MM.1S (cell line): ENCODE data around the gene GRIK1.

Source experiments
- DNase-seq: peaks from one replicate; pipeline ENCODE4 v3.0.0-alpha.2; 2015
- H2AFZ ChIP-seq: fragments of 300-600 bp; sonication (generic); 2 replicates; pipeline ENCODE4 v1.6.0; 2016; ENCODE audit warnings: antibody characterized with exemption, low read length
- H3F3A ChIP-seq: fragments of 300-600 bp; sonication (generic); 2 replicates; pipeline ENCODE4 v1.6.1; 2016; ENCODE audit warnings: mild to moderate bottlenecking, antibody characterized with exemption, low read length, moderate library complexity, mixed read lengths; ENCODE audit not compliant: insufficient read depth
- H3K27ac ChIP-seq: fragments of 300-600 bp; sonication (generic); 2 replicates; pipeline ENCODE4 v1.5.1; 2016; ENCODE audit warnings: mild to moderate bottlenecking, low read length
- H3K27me3 ChIP-seq: fragments of 300-600 bp; sonication (generic); replicated peaks from 2 replicates; pipeline ENCODE4 v1.6.0; 2016; ENCODE audit warnings: low read length; ENCODE audit not compliant: insufficient read depth
- H3K36me3 ChIP-seq: fragments of 300-600 bp; sonication (generic); replicated peaks from 2 replicates; pipeline ENCODE4 v1.6.1; 2016; ENCODE audit warnings: mild to moderate bottlenecking, low read length, mixed read lengths; ENCODE audit not compliant: insufficient read depth
- H3K4me1 ChIP-seq: fragments of 300-600 bp; sonication (generic); 2 replicates; pipeline ENCODE4 v1.6.1; 2016; ENCODE audit warnings: low read length, mixed read lengths
- H3K4me2 ChIP-seq: fragments of 300-600 bp; sonication (generic); 2 replicates; pipeline ENCODE4 v1.6.0; 2016; ENCODE audit warnings: low read depth, low read length
- H3K4me3 ChIP-seq: fragments of 300-600 bp; sonication (generic); 2 replicates; pipeline ENCODE4 v1.5.1; 2016; ENCODE audit warnings: low read length, mixed read lengths
- H3K79me2 ChIP-seq: fragments of 300-600 bp; sonication (generic); 2 replicates; pipeline ENCODE4 v1.6.1; 2016; ENCODE audit warnings: mixed run types, low read length, mixed read lengths
- H3K9ac ChIP-seq: fragments of 300-600 bp; sonication (generic); 2 replicates; pipeline ENCODE4 v1.6.1; 2016; ENCODE audit warnings: low read length, mixed read lengths
- H3K9me2 ChIP-seq: fragments of 300-600 bp; sonication (generic); replicated peaks from 2 replicates; pipeline ENCODE4 v1.6.1; 2016; ENCODE audit warnings: mild to moderate bottlenecking, low read length, mixed read lengths; ENCODE audit not compliant: insufficient read depth
- H3K9me3 ChIP-seq: fragments of 300-600 bp; sonication (generic); replicated peaks from 2 replicates; pipeline ENCODE4 v1.6.1; 2016; ENCODE audit warnings: mild to moderate bottlenecking, low read length, mixed read lengths; ENCODE audit not compliant: insufficient read depth
- H4K20me1 ChIP-seq: fragments of 300-600 bp; sonication (generic); 2 replicates; pipeline ENCODE4 v1.6.1; 2016; ENCODE audit warnings: mild to moderate bottlenecking, low read length, moderate library complexity, mixed read lengths; ENCODE audit not compliant: insufficient read depth
- EZH2 ChIP-seq: fragments of 300-600 bp; sonication (generic); optimal IDR thresholded peaks from 2 replicates; pipeline ENCODE3; 2017; ENCODE audit warnings: low read depth, mild to moderate bottlenecking, antibody characterized with exemption, low read length, mixed read lengths
- EZH2phosphoT487 ChIP-seq: fragments of 300-600 bp; sonication (generic); IDR thresholded peaks from 2 replicates; pipeline ENCODE4 v1.6.1; 2018; ENCODE audit warnings: antibody characterized with exemption, low read length
- TF ChIP-seq, protein P1 (sequence below): fragments of 300-600 bp; sonication (generic); IDR thresholded peaks from 2 replicates; pipeline ENCODE4 v1.5.1; 2016; ENCODE audit warnings: antibody characterized with exemption, low read length, mixed read lengths

Gene GRIK1

DNA sequence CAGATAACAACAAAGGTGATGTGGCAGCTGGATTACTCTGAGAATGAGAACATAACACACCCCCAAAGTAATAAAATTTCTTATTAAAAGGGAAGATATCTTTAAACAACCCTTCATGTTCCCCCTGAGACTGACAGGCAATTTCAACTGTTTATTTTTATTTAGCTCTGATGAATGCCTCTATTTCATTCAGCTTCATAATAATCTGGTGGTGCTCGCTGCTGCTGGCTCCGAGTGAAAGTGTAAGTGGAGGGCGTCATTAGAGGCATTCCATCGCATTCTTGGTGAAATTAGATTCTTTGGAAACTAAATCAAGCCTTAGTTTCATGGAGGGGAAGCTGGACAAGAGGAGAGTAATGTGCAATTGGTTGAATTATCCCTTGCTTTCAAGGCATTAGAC lies 128.9 kb downstream of the GRIK1 start:
- H3K27me3 ChIP-seq, result no peaks in the 10 kb centered on the region
- H2AFZ ChIP-seq, result no peak overlapping the region
- H3K4me1 ChIP-seq, result no peaks in the 10 kb centered on the region
- no peaks in the 10 kb centered on the region for H3K9me3 ChIP-seq
- no peaks in the 10 kb centered on the region for H3K9me2 ChIP-seq
- no peaks in the 10 kb centered on the region for H4K20me1 ChIP-seq
- no peak overlapping the region for H3K4me3 ChIP-seq
- no peaks in the 10 kb centered on the region for H3K79me2 ChIP-seq
- H3K4me2 ChIP-seq, result no peak overlapping the region
- H3F3A ChIP-seq, result no peaks in the 10 kb centered on the region
- no peak for TF ChIP-seq EZH2phosphoT487
- TF ChIP-seq, protein P1, sequence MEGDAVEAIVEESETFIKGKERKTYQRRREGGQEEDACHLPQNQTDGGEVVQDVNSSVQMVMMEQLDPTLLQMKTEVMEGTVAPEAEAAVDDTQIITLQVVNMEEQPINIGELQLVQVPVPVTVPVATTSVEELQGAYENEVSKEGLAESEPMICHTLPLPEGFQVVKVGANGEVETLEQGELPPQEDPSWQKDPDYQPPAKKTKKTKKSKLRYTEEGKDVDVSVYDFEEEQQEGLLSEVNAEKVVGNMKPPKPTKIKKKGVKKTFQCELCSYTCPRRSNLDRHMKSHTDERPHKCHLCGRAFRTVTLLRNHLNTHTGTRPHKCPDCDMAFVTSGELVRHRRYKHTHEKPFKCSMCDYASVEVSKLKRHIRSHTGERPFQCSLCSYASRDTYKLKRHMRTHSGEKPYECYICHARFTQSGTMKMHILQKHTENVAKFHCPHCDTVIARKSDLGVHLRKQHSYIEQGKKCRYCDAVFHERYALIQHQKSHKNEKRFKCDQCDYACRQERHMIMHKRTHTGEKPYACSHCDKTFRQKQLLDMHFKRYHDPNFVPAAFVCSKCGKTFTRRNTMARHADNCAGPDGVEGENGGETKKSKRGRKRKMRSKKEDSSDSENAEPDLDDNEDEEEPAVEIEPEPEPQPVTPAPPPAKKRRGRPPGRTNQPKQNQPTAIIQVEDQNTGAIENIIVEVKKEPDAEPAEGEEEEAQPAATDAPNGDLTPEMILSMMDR, result no peak
- TF ChIP-seq EZH2, result no peak
- no peak overlapping the region for H3K27ac ChIP-seq
- H3K9ac ChIP-seq, result no peak overlapping the region
- no peak for DNase-seq
- H3K36me3 ChIP-seq, result no peaks in the 10 kb centered on the region

DNA sequence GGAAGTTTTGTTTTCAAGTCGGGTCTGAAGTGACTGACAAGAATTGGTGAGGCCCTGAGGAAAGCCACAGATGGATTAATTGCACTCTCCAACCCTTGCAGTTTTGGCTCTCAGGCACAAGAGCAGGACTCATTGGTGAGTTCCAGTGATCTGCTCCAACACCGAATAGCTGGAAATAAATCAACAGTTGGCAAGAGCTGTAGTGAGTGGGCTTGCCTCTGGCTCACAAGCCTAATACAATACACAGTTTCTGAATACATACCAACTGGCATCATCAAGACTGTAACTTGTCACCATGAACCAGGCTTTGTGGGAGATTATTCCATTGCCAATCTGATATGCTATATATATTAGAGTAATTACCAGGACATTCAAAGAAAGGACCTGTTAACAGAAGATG lies 131.6 kb downstream of the GRIK1 start:
- no peak overlapping the region for H3K27ac ChIP-seq
- H3F3A ChIP-seq, result no peaks in the 10 kb centered on the region
- H3K36me3 ChIP-seq, result no peaks in the 10 kb centered on the region
- no peaks in the 10 kb centered on the region for H4K20me1 ChIP-seq
- no peaks in the 10 kb centered on the region for H3K9me3 ChIP-seq
- no peak overlapping the region for H2AFZ ChIP-seq
- H3K79me2 ChIP-seq, result no peaks in the 10 kb centered on the region
- H3K27me3 ChIP-seq, result no peaks in the 10 kb centered on the region
- H3K4me1 ChIP-seq, result no peaks in the 10 kb centered on the region
- no peak overlapping the region for H3K9ac ChIP-seq
- TF ChIP-seq, protein P1, result no peak
- no peak for TF ChIP-seq EZH2phosphoT487
- TF ChIP-seq EZH2, result no peak
- no peak overlapping the region for H3K4me3 ChIP-seq
- no peak for DNase-seq
- H3K9me2 ChIP-seq, result no peaks in the 10 kb centered on the region
- H3K4me2 ChIP-seq, result no peak overlapping the region

DNA sequence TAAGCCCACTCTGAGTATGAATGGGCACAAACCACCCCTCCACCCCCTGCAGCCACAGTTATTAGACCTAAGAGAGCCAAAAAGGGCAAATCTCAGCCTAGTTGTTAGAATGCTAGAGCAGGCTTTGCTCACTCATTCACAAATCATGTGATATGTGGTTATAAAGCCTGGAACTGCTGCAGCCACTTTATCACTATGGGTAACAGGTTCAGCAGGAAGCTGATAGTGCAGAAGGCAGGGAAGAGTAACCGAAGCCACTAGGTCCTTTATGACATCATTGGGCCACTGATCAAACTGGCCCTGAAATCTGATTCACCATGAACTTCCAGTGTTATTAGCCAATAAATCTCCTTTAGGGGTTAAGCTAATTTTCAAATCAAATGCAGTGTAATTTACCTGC lies 134.7 kb downstream of the GRIK1 start:
- no peaks in the 10 kb centered on the region for H3K9me2 ChIP-seq
- no peak overlapping the region for H3K4me3 ChIP-seq
- H3K4me2 ChIP-seq, result no peak overlapping the region
- H4K20me1 ChIP-seq, result no peaks in the 10 kb centered on the region
- H3K9me3 ChIP-seq, result no peaks in the 10 kb centered on the region
- H3F3A ChIP-seq, result no peaks in the 10 kb centered on the region
- DNase-seq, result no peak
- no peak overlapping the region for H3K9ac ChIP-seq
- H3K4me1 ChIP-seq, result no peaks in the 10 kb centered on the region
- no peak for TF ChIP-seq EZH2
- TF ChIP-seq EZH2phosphoT487, result no peak
- TF ChIP-seq, protein P1, result no peak
- H3K79me2 ChIP-seq, result no peaks in the 10 kb centered on the region
- H2AFZ ChIP-seq, result no peak overlapping the region
- H3K27ac ChIP-seq, result no peak overlapping the region
- no peaks in the 10 kb centered on the region for H3K36me3 ChIP-seq
- H3K27me3 ChIP-seq, result no peaks in the 10 kb centered on the region
